ENCODE measurements around the gene HABP2.

HABP2 gene

DNA sequence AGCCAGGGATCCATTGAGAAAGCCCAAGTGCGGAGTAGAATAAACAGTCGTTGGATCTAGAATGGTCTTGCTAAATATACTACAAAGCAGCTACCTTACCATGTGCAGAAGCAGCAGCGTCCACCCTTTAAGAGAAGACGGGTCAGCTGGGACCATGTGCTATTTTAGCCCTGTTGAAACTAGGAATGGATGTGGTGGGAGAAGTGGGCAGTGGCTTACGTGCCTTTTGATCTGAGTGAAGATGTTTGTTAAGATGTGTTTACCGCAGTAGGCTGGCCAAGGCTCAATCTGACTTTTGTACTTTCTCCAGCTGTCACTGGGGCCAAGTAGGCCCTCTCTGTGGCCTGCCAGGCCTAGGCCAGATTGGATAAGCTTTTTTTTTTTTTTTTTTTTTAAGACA is 9.2 kb downstream of the HABP2 start:
- TF ChIP-seq, protein P1, sequence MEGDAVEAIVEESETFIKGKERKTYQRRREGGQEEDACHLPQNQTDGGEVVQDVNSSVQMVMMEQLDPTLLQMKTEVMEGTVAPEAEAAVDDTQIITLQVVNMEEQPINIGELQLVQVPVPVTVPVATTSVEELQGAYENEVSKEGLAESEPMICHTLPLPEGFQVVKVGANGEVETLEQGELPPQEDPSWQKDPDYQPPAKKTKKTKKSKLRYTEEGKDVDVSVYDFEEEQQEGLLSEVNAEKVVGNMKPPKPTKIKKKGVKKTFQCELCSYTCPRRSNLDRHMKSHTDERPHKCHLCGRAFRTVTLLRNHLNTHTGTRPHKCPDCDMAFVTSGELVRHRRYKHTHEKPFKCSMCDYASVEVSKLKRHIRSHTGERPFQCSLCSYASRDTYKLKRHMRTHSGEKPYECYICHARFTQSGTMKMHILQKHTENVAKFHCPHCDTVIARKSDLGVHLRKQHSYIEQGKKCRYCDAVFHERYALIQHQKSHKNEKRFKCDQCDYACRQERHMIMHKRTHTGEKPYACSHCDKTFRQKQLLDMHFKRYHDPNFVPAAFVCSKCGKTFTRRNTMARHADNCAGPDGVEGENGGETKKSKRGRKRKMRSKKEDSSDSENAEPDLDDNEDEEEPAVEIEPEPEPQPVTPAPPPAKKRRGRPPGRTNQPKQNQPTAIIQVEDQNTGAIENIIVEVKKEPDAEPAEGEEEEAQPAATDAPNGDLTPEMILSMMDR (conservative IDR thresholded peaks at IDR 0.05; ENCODE audit: low read depth), result no peak

DNA sequence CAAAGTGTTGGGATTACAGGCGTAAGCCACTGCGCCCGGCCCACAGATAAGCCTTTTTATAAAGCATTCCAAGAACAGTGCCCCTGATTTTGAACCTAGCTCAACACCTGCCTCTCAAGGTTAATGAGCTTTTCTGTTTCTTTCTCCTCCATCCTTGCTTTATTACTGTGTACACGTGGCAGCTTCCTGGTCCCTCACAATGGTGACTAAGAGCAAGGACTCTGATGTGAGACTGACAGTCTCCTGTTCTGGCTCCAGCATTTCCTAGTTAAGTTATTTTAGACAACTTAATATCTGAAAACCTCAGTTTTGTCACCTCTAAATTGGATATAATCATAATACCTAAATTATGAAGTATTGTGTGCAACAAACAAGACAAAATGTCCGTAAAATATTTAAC is 9.9 kb downstream of the HABP2 start:
- POLR2A ChIA-PET (ENCODE audit: low non-redundant PET), result no interaction called here
- no peak for DNase-seq (ENCODE audit: low spot score)
- TF ChIP-seq, protein P1 (conservative IDR thresholded peaks at IDR 0.05; ENCODE audit: low read depth), result no peak
- CTCF ChIA-PET, result interaction anchor here (0.7 to 1.9 kb wide), 9 partner anchors 11 to 205 kb away, joined by 3 to 21 read pairs (median 4); partner anchors contain the start of gene CASP7
- no peak overlapping the region for H3K27ac ChIP-seq

More for the DNA sequence above, 9.2 kb downstream of the HABP2 start:
- no peak for DNase-seq (ENCODE audit: low spot score)
- POLR2A ChIA-PET (ENCODE audit: low non-redundant PET), result no interaction called here
- CTCF ChIA-PET, result interaction anchor here (1.9 kb wide), 1 partner anchor 41 kb away, joined by 21 read pairs; no protein-coding TSS in a partner anchor
- no peak overlapping the region for H3K27ac ChIP-seq

DNA sequence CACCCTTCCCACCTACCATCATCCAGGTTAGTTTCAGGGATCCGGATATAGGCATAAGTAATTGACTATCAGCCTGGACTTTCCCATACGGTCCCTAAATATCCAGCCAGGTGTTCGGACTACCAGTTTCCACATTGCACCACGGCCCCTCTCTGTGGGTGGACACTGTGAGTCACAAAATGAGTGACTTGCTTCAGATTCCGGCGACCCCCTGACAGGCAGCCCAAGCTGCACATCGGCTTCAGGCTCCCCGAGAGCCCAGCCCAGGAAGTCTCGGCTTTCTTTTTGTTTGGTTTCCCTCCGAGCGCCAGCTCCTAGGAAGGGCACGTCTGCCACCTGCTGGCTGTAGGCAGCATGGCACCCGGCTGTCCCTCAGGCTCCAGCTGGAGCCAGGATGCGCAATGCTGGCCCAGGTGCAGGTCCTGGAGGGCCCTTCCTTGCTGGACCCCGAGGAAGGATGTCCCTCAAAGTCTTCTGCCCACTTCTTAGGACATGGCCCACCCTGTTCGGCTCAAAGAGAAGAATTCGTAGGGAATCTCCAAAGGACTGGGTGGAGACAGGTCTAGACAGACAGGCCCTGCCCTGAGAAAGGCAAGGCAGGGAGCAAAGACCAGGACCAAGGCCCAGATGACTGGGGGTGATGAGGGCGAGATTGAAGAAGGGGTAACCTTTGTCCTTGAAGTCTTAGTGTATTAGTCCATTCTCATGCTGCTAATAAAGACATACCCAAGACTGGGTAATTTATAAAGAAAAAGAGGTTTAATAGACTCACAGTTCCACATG is 10.6 kb downstream of the HABP2 start:
- peak; percentile 82 for DNase-seq (ENCODE audit: low spot score)
- TF ChIP-seq, protein P1 (conservative IDR thresholded peaks at IDR 0.05; ENCODE audit: low read depth), result peak; percentile 97
- ChIA-PET CTCF (interaction anchor here (0.5 to 1.9 kb wide), 25 partner anchors 9 to 1697 kb away, joined by 3 to 21 read pairs (median 4); partner anchors contain the start of genes CASP7 and HABP2), POLR2A (ENCODE audit: low non-redundant PET) (no interaction called here)
- H3K27ac ChIP-seq, result no peak overlapping the region

DNA sequence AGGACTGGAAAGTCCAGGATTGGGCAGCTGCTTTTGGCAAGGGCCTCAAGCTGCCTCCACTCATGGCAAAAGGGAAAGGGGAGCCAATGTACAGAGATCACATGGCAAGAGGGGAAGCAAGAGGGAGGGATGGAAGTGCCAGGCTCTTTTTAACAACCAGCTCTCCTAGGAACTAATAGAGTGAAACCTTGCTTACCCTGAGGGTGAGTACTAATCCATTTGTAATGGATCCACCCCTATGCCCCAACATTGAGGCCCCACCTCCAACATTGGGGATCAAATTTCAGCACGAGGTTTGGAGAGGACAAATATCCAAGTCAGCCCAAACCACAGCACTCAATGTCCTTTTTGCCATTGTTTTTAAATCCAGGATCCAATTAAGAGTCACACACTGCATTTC is 12.5 kb downstream of the HABP2 start:
- H3K27ac ChIP-seq, result no peak overlapping the region
- TF ChIP-seq, protein P1 (conservative IDR thresholded peaks at IDR 0.05; ENCODE audit: low read depth), result no peak
- CTCF ChIA-PET, result no interaction called here
- POLR2A ChIA-PET (ENCODE audit: low non-redundant PET), result no interaction called here
- peak; percentile 33 for DNase-seq (ENCODE audit: low spot score)

DNA sequence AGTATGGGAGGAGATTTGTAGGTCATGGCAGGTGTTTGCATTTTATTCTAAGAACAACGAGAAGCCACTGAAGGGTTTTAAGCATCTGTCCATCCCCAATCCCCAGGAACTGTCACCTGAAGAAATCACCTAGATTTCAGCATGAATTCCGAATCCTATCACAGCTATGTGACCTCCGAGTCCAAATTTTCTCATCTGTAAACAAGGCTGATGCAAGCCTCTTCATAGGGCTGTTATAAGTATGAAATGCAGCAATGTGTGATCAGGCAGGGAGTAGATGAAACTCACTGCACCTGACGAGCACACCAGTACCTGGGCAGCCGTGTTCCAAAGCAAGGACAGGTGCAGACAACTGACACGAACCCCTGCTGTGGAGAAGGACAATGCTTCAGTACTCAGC is 14.0 kb downstream of the HABP2 start:
- no peak for DNase-seq (ENCODE audit: low spot score)
- TF ChIP-seq, protein P1 (conservative IDR thresholded peaks at IDR 0.05; ENCODE audit: low read depth), result no peak
- no peak overlapping the region for H3K27ac ChIP-seq
- CTCF ChIA-PET, result interaction anchor here (1.1 kb wide), 1 partner anchor 112 kb away, joined by 3 read pairs; no protein-coding TSS in a partner anchor
- POLR2A ChIA-PET (ENCODE audit: low non-redundant PET), result no interaction called here

DNA sequence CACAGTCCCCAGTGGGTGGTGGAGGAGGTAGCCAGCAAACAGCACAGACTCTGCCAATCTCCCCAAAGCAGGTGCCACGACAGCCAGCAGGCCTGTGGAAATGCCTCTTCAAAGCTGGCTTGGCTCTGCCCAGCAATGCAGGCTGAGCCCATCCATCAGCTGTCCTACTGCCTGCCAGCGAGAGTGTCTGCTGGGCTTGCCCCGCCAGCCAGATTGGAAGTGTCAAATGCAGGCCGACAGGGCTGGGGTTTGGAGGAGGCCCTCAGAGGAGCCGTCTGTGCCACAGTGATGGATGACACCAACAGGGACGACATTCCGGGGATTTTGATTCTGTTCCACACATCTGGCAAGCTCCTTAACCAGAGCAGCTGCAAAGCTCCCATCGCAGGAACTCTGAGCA is 16.7 kb downstream of the HABP2 start:
- ChIA-PET POLR2A (ENCODE audit: low non-redundant PET) (no interaction called here), CTCF (no interaction called here)
- TF ChIP-seq, protein P1 (conservative IDR thresholded peaks at IDR 0.05; ENCODE audit: low read depth), result no peak
- DNase-seq (ENCODE audit: low spot score), result no peak
- no peak overlapping the region for H3K27ac ChIP-seq
